ENCODE data around the gene DCDC2C. TPM values are rescaled to one million over a fixed set of nuclear protein-coding genes. Genes with fewer than 3 reads are reported as not detected.
A peak's percentile ranks its signal among the peaks of the same experiment; 100 is the strongest.

DCDC2C gene
- polyA plus RNA-seq, 2 of the 4 experiments (the other 2 are of a cell fraction), result not detected

DNA sequence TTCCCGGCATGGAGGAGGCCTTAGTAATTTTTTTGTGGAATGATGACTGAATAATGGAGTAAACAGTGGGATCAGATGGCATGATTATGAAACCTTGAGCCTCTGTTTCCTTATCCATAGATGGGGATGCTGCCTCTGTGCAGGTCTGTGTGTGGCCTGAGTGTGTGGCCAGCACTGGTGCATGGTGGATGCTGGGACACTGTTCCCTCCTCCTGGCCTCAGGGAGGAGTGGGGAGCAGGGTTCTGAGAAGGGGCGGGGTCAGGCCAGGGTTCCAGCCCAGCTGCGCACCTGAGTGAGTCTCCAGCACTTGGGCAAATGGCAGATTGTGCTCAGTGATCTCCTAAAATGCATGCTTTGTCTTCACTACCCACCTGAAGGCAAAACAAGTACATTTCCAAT is 66.4 kb downstream of the DCDC2C start:
- DNase-seq (ENCODE audit: low read depth in 1 of 2, low spot score in 1 of 2), result no peak
- CTCF ChIA-PET, result interaction anchor here (1.0 to 1.1 kb wide), 2 partner anchors 20 to 77 kb away, joined by 4 to 5 read pairs; no protein-coding TSS in a partner anchor
- Histone ChIP-seq H3K27ac (no peak overlapping the region), H3K4me1 (no peaks in the 10 kb centered on the region), H3K9me3 (no peaks in the 10 kb centered on the region), H3K4me2 (no peak overlapping the region), H3K4me3 (no peak overlapping the region)
- FAIRE-seq, result no peak
- POLR2A ChIA-PET, result no interaction called here
- ATAC-seq, result no peak
- no peak for TF ChIP-seq POLR2AphosphoS2 (conservative IDR thresholded peaks at IDR 0.05; ENCODE audit: low read length)
- TF ChIP-seq, protein P1, sequence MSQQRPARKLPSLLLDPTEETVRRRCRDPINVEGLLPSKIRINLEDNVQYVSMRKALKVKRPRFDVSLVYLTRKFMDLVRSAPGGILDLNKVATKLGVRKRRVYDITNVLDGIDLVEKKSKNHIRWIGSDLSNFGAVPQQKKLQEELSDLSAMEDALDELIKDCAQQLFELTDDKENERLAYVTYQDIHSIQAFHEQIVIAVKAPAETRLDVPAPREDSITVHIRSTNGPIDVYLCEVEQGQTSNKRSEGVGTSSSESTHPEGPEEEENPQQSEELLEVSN (IDR thresholded peaks at IDR 0.05; ENCODE audit: borderline replicate concordance, low read depth), result no peak
- 16% methylated on average over 3 of the region's 3 CpGs for WGBS (ENCODE audit: missing lambda C conversion rate)

DNA sequence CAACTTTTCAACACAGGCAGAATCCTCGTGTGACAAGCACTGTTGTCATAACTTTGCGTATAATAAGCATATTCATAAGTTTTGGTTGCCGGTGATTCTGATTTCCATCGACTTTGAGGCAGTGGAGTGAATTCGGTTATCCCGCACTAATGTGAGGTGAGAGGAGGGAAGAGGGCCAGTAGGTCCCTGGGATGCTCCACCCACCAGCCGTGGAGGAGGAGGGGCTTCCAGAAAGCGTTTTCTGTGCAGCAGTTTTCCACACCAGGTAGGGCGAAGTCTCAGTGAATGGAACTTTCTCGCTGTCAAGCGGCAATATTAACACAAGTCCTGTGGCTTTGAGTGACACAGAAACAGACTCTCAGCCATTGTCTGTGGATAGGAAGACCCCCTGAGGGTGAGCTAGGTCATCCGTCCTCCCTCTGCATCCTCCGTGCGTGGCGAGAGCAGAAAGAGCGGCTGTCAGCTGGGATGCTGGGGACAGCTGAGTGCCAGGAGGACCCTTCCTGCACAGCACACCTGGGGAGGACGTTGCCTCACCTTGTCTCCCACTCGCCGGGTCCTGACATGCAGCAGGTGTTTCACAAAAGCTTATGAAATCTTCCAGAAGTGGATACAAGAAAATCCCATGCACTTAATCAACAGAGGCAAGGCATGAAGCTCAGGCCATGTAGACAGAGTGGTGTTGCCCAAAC is 67.5 kb downstream of the DCDC2C start:
- CTCF ChIA-PET, result no interaction called here
- H3K4me1 ChIP-seq, result no peaks in the 10 kb centered on the region
- no peaks in the 10 kb centered on the region for H3K9me3 ChIP-seq
- POLR2A ChIA-PET, result no interaction called here
- no peak for ATAC-seq
- H3K4me3 ChIP-seq, result no peak overlapping the region
- TF ChIP-seq RCOR1 (IDR thresholded peaks at IDR 0.05; ENCODE audit: low read depth, low read length) (no peak), FOSB (CRISPR knock-in tag; IDR thresholded peaks at IDR 0.05) (no peak), EHF (CRISPR knock-in tag; IDR thresholded peaks at IDR 0.05) (no peak)
- no peak overlapping the region for H3K27ac ChIP-seq
- DNase-seq (ENCODE audit: low read depth in 1 of 2, low spot score in 1 of 2), result no peak
- H3K4me2 ChIP-seq, result no peak overlapping the region
- FAIRE-seq, result no peak
- whole genome bisulfite sequencing (ENCODE audit: missing lambda C conversion rate), result 41% methylated on average over 19 of the region's 19 CpGs

- DNase-seq (ENCODE audit: low read depth in 1 of 2, low spot score in 1 of 2) (no peak), ATAC-seq (peak in 1 of 2 experiments; percentile 16; a peak in 2 of 6 replicates), FAIRE-seq (no peak)
- Histone ChIP-seq H3K4me2 (no peak overlapping the region), H3K4me1 (no peaks in the 10 kb centered on the region), H3K4me3 (no peak overlapping the region), H3K27ac (no peak overlapping the region), H3K9me3 (no peaks in the 10 kb centered on the region)
- POLR2A ChIA-PET, result no interaction called here
- 49% methylated on average over 9 of the region's 13 CpGs for WGBS (ENCODE audit: missing lambda C conversion rate)
- CTCF ChIA-PET, result no interaction called here
- no peak for TF ChIP-seq HOXB5 (CRISPR knock-in tag; IDR thresholded peaks at IDR 0.05)
- TF ChIP-seq CBX2 (IDR thresholded peaks at IDR 0.05; ENCODE audit: borderline replicate concordance, low read depth), result no peak
- no peak for TF ChIP-seq MYC (IDR thresholded peaks at IDR 0.05; ENCODE audit: borderline replicate concordance, low read length)
- TF ChIP-seq, protein P2, sequence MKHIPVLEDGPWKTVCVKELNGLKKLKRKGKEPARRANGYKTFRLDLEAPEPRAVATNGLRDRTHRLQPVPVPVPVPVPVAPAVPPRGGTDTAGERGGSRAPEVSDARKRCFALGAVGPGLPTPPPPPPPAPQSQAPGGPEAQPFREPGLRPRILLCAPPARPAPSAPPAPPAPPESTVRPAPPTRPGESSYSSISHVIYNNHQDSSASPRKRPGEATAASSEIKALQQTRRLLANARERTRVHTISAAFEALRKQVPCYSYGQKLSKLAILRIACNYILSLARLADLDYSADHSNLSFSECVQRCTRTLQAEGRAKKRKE (CRISPR knock-in tag; IDR thresholded peaks at IDR 0.05; ENCODE audit: low read depth), result no peak
- TF ChIP-seq CHD2 (IDR thresholded peaks at IDR 0.05; ENCODE audit: low read length, partially characterized antibody), result no peak
- no peak for TF ChIP-seq RAD21 (conservative IDR thresholded peaks at IDR 0.05 in 1 of 2, IDR thresholded peaks at IDR 0.05 in 1 of 2)
- no peak for TF ChIP-seq POLR2A (IDR thresholded peaks at IDR 0.05; ENCODE audit: low read length)
- TF ChIP-seq ZNF302 (CRISPR knock-in tag; IDR thresholded peaks at IDR 0.05), result no peak
- TF ChIP-seq, protein P1 (IDR thresholded peaks at IDR 0.05; ENCODE audit: borderline replicate concordance, low read depth), result no peak
- no peak for TF ChIP-seq FOXS1 (CRISPR knock-in tag; IDR thresholded peaks at IDR 0.05)
- TF ChIP-seq REST (IDR thresholded peaks at IDR 0.05), result no peak
- no peak for TF ChIP-seq HES2 (IDR thresholded peaks at IDR 0.05)
- no peak for TF ChIP-seq ESRRA (IDR thresholded peaks at IDR 0.05; ENCODE audit: borderline replicate concordance, low read length)
- no peak for TF ChIP-seq ZFP36 (IDR thresholded peaks at IDR 0.05; ENCODE audit: borderline replicate concordance, partially characterized antibody)
- no peak for TF ChIP-seq POLR2AphosphoS2 (conservative IDR thresholded peaks at IDR 0.05; ENCODE audit: low read length)
- TF ChIP-seq ZC3H11A (IDR thresholded peaks at IDR 0.05), result no peak
- no peak for TF ChIP-seq RNF2 (IDR thresholded peaks at IDR 0.05; ENCODE audit: borderline replicate concordance, low read depth)
Measured at GRCh38 chr2:3771576-3771975, 68.2 kb downstream of the DCDC2C start.

All from A549 (cell line).